Trophoblast cell (in vitro differentiated cells and primary cell): Measurements from ENCODE around the gene EHMT1.

Experiments
- DNase-seq, 2 donors: peaks; one replicate each; pipeline ENCODE4 v3.0.0-alpha.2; 2016
- H2AFZ ChIP-seq: 2 replicates; pipeline ENCODE4 v1.6.1; 2013; ENCODE audit warnings: low read length, moderate library complexity, mild to moderate bottlenecking; ENCODE audit not compliant: insufficient read depth, poor library complexity
- H2AK5ac ChIP-seq: 2 replicates; pipeline ENCODE4 v1.6.1; 2013; ENCODE audit warnings: mild to moderate bottlenecking, low read length
- H2BK120ac ChIP-seq: 2 replicates; pipeline ENCODE4 v1.6.1; 2013; ENCODE audit warnings: low read length, mild to moderate bottlenecking, moderate library complexity; ENCODE audit not compliant: insufficient read depth, poor library complexity
- H2BK12ac ChIP-seq: 2 replicates; pipeline ENCODE4 v1.6.1; 2013; ENCODE audit warnings: mild to moderate bottlenecking, low read length, moderate library complexity
- H2BK5ac ChIP-seq: 2 replicates; pipeline ENCODE4 v1.6.1; 2013; ENCODE audit warnings: low read length, low read depth, moderate library complexity, mild to moderate bottlenecking; ENCODE audit not compliant: poor library complexity
- H3K14ac ChIP-seq: 2 replicates; pipeline ENCODE4 v1.6.1; 2013; ENCODE audit warnings: mild to moderate bottlenecking, low read length
- H3K18ac ChIP-seq: 2 replicates; pipeline ENCODE4 v1.6.1; 2013; ENCODE audit warnings: mild to moderate bottlenecking, low read length
- H3K23ac ChIP-seq: 2 replicates; pipeline ENCODE4 v1.6.1; 2013; ENCODE audit warnings: low read length
- H3K27ac ChIP-seq: 2 replicates; pipeline ENCODE4 v1.5.1; 2013; ENCODE audit warnings: low read depth, mild to moderate bottlenecking, inconsistent platforms, low read length, moderate library complexity
- H3K27me3 ChIP-seq: 2 replicates; pipeline ENCODE4 v1.6.1; 2013; ENCODE audit warnings: inconsistent platforms, mild to moderate bottlenecking, low read length, moderate library complexity; ENCODE audit not compliant: insufficient read depth
- H3K36me3 ChIP-seq, 2 experiments: 1 replicate in 1 of 2; 2 replicates in 1 of 2; pipeline ENCODE4 v1.6.1; 2013; ENCODE audit warnings: low read length in 2 of 2, mild to moderate bottlenecking in 2 of 2, moderate library complexity in 1 of 2; ENCODE audit not compliant: insufficient read depth in 2 of 2, control insufficient read depth in 1 of 2
- H3K4ac ChIP-seq: 2 replicates; pipeline ENCODE4 v1.6.1; 2013; ENCODE audit warnings: low read depth, mild to moderate bottlenecking, low read length, moderate library complexity
- H3K4me1 ChIP-seq, 2 experiments: 1 replicate in 1 of 2; 2 replicates in 1 of 2; pipeline ENCODE4 v1.6.1; 2013; ENCODE audit warnings: low read length in 2 of 2, mild to moderate bottlenecking in 2 of 2, moderate library complexity in 1 of 2; ENCODE audit not compliant: insufficient read depth in 2 of 2, control insufficient read depth in 1 of 2
- H3K4me2 ChIP-seq: 2 replicates; pipeline ENCODE4 v1.6.1; 2013; ENCODE audit warnings: inconsistent platforms, mild to moderate bottlenecking, low read length, moderate library complexity
- H3K4me3 ChIP-seq: 2 replicates; pipeline ENCODE4 v1.5.1; 2013; ENCODE audit warnings: mild to moderate bottlenecking, low read depth, low read length, inconsistent platforms
- H3K79me1 ChIP-seq: one replicate; pipeline ENCODE4 v1.6.1; 2013; ENCODE audit warnings: low read length
- H3K79me2 ChIP-seq: 2 replicates; pipeline ENCODE4 v1.6.1; 2013; ENCODE audit warnings: low read length, mild to moderate bottlenecking; ENCODE audit not compliant: control insufficient read depth, insufficient read depth, poor library complexity
- H3K9ac ChIP-seq: 2 replicates; pipeline ENCODE4 v1.6.1; 2013; ENCODE audit warnings: mild to moderate bottlenecking, low read length
- H3K9me3 ChIP-seq: 2 replicates; pipeline ENCODE4 v1.6.1; 2013; ENCODE audit warnings: low read depth, mild to moderate bottlenecking, control low read depth, inconsistent platforms, low read length; ENCODE audit not compliant: insufficient read depth
- H4K12ac ChIP-seq: 2 replicates; pipeline ENCODE4 v1.6.1; 2013; ENCODE audit warnings: low read depth, mild to moderate bottlenecking, low read length, moderate library complexity
- H4K8ac ChIP-seq: 2 replicates; pipeline ENCODE4 v1.6.1; 2013; ENCODE audit warnings: low read depth, mild to moderate bottlenecking, low read length, moderate library complexity
- H4K91ac ChIP-seq: one replicate; pipeline ENCODE4 v1.6.1; 2013; ENCODE audit warnings: low read depth, mild to moderate bottlenecking, low read length, moderate library complexity
- WGBS: extraction: QIAGEN DNeasy Blood & Tissue Kit; methylation state at CpG from one replicate; pipeline ENCODE4 v1.1.7; 2013; ENCODE audit warnings: missing lambda C conversion rate; ENCODE audit not compliant: insufficient read length, insufficient coverage; ENCODE audit errors: extremely low coverage; 5-methylcytosine and 5-hydroxymethylcytosine counted together

EHMT1 gene

DNA sequence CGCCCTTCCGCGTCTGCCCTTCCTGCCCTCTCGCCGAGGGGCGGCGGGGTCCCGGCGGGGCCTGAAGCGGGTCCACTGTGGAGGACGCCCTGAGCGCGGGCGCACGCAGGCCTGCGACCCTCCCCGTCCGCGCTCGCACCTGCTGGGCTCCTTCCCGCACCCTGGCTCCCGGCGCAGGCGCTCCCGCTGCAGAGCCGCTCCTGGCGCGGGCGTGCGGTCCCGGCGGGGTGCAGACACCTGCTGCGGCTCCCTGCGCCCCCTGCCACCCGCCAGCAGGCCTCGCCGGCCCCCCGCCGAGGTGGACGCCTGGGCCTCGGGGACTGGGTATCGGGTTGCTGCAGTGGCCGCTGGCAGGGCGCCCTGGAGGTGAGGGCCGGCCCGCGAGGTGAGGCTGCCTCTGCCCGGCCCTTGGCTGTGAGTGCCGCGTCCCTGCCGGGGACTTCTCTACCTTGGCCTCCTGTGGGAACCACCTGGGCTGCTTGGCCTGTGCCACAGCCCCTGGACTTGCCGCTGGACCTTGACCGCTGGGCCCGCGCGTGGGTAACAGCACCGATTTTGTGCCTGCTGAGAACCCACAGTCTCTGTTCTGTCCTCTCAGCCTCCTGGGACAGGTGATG lies 12.7 kb upstream of the EHMT1 start:
- H3K4me3 ChIP-seq = peak overlapping the region; percentile 88
- H3K79me1 ChIP-seq = peaks cover 6% of the 10 kb centered on the region
- H3K9me3 ChIP-seq = peaks cover 2% of the 10 kb centered on the region
- no peak overlapping the region for H3K23ac ChIP-seq
- H4K91ac ChIP-seq = peak overlapping the region; percentile 41
- H2AFZ ChIP-seq = peak overlapping the region; percentile 93
- peak overlapping the region; percentile 21 for H2BK120ac ChIP-seq
- peaks cover 9 to 14% of the 10 kb centered on the region in 2 experiments for H3K4me1 ChIP-seq
- peaks cover 6% of the 10 kb centered on the region for H3K79me2 ChIP-seq
- H3K9ac ChIP-seq = peak overlapping the region; percentile 83
- H3K36me3 ChIP-seq = peaks cover 0 to 2% of the 10 kb centered on the region in 2 experiments
- H3K14ac ChIP-seq = peak overlapping the region; percentile 97
- H3K27ac ChIP-seq = peak overlapping the region; percentile 60
- H2AK5ac ChIP-seq = no peak overlapping the region
- peak overlapping the region; percentile 98 for H3K4me2 ChIP-seq
- no peaks in the 10 kb centered on the region for H3K27me3 ChIP-seq
- no CpG with 5 or more reads among the region's 57 CpGs for WGBS
- H2BK12ac ChIP-seq = no peak overlapping the region
- peak overlapping the region; percentile 98 for H3K18ac ChIP-seq
- no peak overlapping the region for H2BK5ac ChIP-seq
- peak overlapping the region; percentile 86 for H3K4ac ChIP-seq
- peak overlapping the region; percentile 94 for H4K8ac ChIP-seq
- peak in 1 of 2 donors; percentile 32 for DNase-seq
- peak overlapping the region; percentile 17 for H4K12ac ChIP-seq

DNA sequence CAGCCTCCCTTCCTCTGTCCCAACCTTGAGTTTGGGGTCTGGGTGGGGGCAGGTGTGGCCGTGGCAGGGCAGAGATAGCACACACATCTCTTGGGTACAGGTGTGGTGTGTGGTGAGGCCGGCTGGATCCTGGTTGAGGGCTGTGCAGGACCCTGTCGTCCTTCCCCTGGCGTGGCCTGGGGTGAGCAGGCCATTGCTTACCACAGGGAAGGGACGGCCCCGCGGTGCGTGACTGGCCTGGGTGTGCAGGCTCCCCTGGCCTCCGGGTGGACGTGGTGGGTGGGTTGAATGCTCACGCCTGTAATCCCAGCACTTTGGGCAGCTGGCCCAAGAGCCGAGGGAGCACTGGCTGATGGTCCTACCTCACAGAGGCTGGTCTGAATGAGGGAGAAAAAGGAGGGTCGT lies 12.1 kb upstream of the EHMT1 start:
- no peak overlapping the region for H2BK120ac ChIP-seq
- H3K9me3 ChIP-seq = peaks cover 2% of the 10 kb centered on the region
- peaks cover 14 to 19% of the 10 kb centered on the region in 2 experiments for H3K4me1 ChIP-seq
- H3K9ac ChIP-seq = no peak overlapping the region
- no peak overlapping the region for H3K4me3 ChIP-seq
- no peak overlapping the region for H4K12ac ChIP-seq
- peaks cover 11% of the 10 kb centered on the region for H3K79me1 ChIP-seq
- peak overlapping the region; percentile 98 for H3K4me2 ChIP-seq
- peak in 1 of 2 donors; percentile 4 for DNase-seq
- no peak overlapping the region for H2BK5ac ChIP-seq
- WGBS = no CpG with 5 or more reads among the region's 13 CpGs
- H3K36me3 ChIP-seq = peaks cover 0 to 2% of the 10 kb centered on the region in 2 experiments
- no peak overlapping the region for H4K91ac ChIP-seq
- H2AFZ ChIP-seq = no peak overlapping the region
- no peak overlapping the region for H3K14ac ChIP-seq
- no peak overlapping the region for H3K18ac ChIP-seq
- H3K27ac ChIP-seq = no peak overlapping the region
- H4K8ac ChIP-seq = no peak overlapping the region
- no peaks in the 10 kb centered on the region for H3K27me3 ChIP-seq
- peaks cover 6% of the 10 kb centered on the region for H3K79me2 ChIP-seq
- H3K23ac ChIP-seq = no peak overlapping the region
- H3K4ac ChIP-seq = no peak overlapping the region
- H2AK5ac ChIP-seq = no peak overlapping the region
- no peak overlapping the region for H2BK12ac ChIP-seq

GRCh38 chr9:137607141-137607857 lies 11.5 kb upstream of the EHMT1 start:
- DNase-seq = peak; percentile 21 to 30
- no peak overlapping the region for H4K91ac ChIP-seq
- H2AK5ac ChIP-seq = no peak overlapping the region
- no peak overlapping the region for H3K4me2 ChIP-seq
- H3K4me3 ChIP-seq = no peak overlapping the region
- H3K9me3 ChIP-seq = peaks cover 2% of the 10 kb centered on the region
- H2AFZ ChIP-seq = no peak overlapping the region
- no peak overlapping the region for H3K18ac ChIP-seq
- H3K4ac ChIP-seq = peak overlapping the region; percentile 20
- no peak overlapping the region for H3K9ac ChIP-seq
- no peaks in the 10 kb centered on the region for H3K27me3 ChIP-seq
- H3K23ac ChIP-seq = no peak overlapping the region
- H3K36me3 ChIP-seq = peaks cover 0 to 2% of the 10 kb centered on the region in 2 experiments
- H2BK5ac ChIP-seq = no peak overlapping the region
- H4K12ac ChIP-seq = no peak overlapping the region
- H3K79me1 ChIP-seq = peaks cover 15% of the 10 kb centered on the region
- H3K4me1 ChIP-seq = peaks cover 19 to 24% of the 10 kb centered on the region in 2 experiments
- no peak overlapping the region for H2BK120ac ChIP-seq
- no peak overlapping the region for H3K14ac ChIP-seq
- H3K27ac ChIP-seq = no peak overlapping the region
- no peak overlapping the region for H2BK12ac ChIP-seq
- WGBS = no CpG with 5 or more reads among the region's 17 CpGs
- H3K79me2 ChIP-seq = peaks cover 6% of the 10 kb centered on the region
- H4K8ac ChIP-seq = no peak overlapping the region

DNA sequence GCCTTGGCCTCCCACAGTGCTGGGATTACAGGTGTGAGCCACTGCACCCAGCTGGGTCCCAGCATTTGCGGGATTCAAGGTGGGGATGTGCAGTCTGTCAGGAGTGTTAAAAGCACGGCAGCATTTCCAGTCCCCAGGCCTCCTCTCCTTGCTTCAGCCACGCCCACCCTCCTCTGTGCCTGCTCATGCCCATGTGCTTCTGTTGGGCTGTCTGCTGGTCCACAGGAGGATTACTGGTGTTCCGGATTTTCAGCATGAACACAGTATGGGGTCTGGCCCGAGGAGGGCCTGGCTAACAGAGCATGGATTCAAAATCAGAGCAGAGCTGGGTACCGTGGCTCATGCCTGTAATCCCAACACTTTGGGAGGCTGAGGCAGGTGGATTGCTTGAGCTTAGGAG lies 7.9 kb upstream of the EHMT1 start:
- no peak overlapping the region for H3K9ac ChIP-seq
- H2BK5ac ChIP-seq = no peak overlapping the region
- no peak overlapping the region for H3K4me3 ChIP-seq
- H3K4me2 ChIP-seq = no peak overlapping the region
- no peak overlapping the region for H4K12ac ChIP-seq
- H3K18ac ChIP-seq = peak overlapping the region; percentile 4
- H3K4me1 ChIP-seq = peaks cover 30 to 32% of the 10 kb centered on the region in 2 experiments
- no peak overlapping the region for H3K14ac ChIP-seq
- H3K79me2 ChIP-seq = peaks cover 4% of the 10 kb centered on the region
- H2AFZ ChIP-seq = no peak overlapping the region
- H3K23ac ChIP-seq = no peak overlapping the region
- H3K79me1 ChIP-seq = peaks cover 21% of the 10 kb centered on the region
- peaks cover 26 to 27% of the 10 kb centered on the region in 2 experiments for H3K36me3 ChIP-seq
- no peak overlapping the region for H3K4ac ChIP-seq
- H3K27ac ChIP-seq = peak overlapping the region; percentile 11
- H2BK12ac ChIP-seq = no peak overlapping the region
- DNase-seq = no peak
- H4K8ac ChIP-seq = no peak overlapping the region
- no peaks in the 10 kb centered on the region for H3K27me3 ChIP-seq
- no peaks in the 10 kb centered on the region for H3K9me3 ChIP-seq
- H2AK5ac ChIP-seq = no peak overlapping the region
- WGBS = no CpG with 5 or more reads among the region's 6 CpGs
- peak overlapping the region; percentile 20 for H2BK120ac ChIP-seq
- no peak overlapping the region for H4K91ac ChIP-seq
